ENCODE results near the gene CR2.
"Not testable (repeated sequence)": the region's sequence is repeated elsewhere in the genome, so short reads cannot be mapped to it uniquely, and the experiment has no call there.

Gene CR2

DNA sequence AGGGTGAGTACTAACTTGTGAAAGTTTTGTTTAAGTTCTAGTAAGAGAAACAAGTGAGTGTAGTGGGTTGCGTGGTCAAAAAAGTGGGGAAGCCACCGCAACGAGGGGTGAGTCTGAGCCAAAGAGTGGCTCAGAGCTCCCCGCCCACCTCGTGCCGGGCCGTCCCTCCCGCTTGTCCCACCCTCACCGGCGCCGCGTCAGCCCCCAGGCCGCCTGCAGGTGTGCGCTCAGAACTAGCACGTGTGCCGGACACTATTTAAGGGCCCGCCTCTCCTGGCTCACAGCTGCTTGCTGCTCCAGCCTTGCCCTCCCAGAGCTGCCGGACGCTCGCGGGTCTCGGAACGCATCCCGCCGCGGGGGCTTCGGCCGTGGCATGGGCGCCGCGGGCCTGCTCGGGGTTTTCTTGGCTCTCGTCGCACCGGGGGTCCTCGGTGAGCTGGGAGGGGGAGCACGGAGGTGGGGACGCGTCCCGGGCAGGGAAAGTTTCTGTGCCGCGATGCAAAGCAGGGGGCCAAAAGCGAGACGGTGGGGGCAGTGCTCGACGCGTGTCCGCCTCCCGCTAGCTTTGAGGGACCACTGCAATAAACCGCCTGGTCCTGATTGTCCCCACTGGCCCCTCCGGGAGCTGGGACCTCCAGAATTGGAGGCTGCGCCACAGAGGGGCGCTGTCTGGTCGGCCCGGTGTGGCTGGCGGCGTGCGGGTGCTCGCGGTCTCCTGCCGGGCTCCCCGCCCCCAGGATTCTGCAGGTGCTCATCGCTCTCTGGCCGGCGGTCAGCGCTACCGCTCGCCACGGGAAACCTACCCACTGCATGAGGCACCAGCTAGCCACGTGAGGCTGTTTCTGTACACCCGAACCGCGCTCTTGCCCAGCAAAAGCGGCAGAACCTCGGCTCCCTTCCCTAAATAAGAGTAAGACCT lies at the start of gene CR2:
Gene CR2, plus strand, starts transcription at position 283 of the 919 bp plus-strand sequence. Its CDS starts 91 bp downstream, at position 374.
- peak; percentile 14 to 42 (median 22) for DNase-seq (ENCODE audit: low read depth in 2 of 3, low spot score in 2 of 3)

DNA sequence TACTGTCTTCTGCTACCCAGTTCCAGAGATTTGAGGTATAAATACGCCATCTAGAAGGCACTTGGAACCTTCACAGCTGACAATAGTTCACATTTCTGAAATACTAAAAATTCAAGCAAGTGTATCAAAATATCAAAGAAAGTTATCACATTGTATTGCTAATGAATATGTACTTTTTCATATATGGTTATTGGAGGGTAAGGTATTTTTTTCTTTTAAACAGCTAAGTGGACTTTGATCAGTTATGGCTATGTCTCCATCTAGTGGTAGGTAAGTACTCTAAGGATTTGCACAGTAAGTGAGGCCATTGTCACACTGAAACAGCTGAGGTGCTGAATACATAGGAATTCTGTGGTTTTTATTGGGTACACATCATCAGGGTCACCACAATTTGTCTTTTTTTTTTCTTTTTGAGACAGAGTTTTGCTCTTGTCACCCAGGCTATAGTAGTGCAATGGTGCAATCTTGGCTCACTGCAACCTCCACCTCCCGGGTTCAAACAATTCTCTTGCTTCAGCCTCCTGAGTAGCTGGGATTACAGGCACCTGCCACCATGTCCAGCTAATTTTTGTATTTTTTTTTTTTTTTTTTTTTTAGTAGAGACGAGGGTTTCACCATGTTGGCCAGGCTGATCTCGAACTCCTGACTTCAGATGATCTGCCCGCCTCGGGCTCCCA lies 49.1 kb upstream of the CR2 start:
- no peak for DNase-seq (ENCODE audit: low read depth in 2 of 3, low spot score in 2 of 3)

DNA sequence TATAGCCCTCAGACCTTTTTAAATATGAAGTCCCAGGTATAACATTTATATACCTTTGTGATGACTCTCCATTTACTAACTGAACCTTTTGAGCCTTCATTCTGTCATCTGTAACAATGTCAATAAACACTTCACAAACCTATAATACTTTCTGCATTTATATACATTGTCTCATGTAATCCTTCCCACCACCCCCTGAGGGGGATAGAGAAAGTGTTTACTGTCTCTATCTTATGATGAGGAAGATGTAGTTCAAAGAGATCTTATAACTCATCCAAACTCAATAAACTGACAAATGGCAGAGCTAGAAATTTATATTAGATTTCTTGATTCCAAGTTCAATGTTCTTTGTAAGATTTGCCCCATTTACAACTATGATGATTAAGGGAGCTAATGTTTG lies 48.3 kb upstream of the CR2 start:
- no peak for DNase-seq (ENCODE audit: low read depth in 2 of 3, low spot score in 2 of 3)

DNA sequence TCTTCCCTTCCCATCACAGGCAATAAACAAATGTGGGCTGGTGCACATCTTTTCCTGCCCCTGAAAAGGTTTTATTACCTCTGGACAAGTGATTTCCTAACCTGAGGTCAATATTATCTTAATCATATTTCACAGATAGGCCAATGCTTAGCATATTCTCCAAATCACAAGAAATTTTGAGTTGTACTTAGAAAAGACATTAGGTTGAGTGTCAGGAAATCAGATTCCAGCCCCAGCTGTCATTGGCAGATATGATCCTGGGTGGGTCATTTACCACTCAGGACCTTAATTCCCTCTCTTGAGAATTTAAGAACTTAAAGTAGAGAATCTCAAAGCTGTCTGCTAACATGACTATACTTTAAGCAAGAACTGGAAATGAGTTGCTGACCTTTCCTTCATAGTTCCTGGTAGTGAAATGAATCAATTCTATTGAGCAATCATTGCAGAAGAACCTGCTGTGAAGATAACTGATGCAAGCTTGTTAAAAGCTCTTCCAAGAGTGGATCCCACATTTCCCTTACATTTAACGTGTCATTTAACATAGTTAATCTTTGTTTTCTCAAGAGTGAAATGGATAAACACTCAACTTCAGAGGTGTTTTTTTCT lies 46.4 kb upstream of the CR2 start:
- DNase-seq (ENCODE audit: low read depth in 2 of 3, low spot score in 2 of 3) = no peak

DNA sequence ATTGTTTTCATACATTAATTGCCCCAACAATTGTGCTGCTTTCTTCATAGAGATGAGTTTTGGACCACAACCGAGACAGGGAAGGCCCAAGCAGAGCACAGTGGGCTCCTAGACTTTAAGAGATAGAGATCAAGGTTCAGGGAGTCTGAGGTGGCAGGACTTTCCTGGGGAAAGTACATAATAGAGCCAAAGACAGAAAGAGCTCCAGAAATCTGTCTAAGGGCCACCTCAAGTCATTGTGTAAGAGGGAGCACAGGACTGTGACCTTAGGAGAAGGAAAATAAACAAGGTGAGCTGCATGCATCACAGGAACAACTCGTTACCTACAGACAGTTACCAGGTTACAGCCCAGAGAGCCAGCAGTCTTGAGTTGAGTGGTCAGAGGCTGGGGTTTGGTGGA lies 41.3 kb upstream of the CR2 start:
- no peak for DNase-seq (ENCODE audit: low read depth in 2 of 3, low spot score in 2 of 3)

DNA sequence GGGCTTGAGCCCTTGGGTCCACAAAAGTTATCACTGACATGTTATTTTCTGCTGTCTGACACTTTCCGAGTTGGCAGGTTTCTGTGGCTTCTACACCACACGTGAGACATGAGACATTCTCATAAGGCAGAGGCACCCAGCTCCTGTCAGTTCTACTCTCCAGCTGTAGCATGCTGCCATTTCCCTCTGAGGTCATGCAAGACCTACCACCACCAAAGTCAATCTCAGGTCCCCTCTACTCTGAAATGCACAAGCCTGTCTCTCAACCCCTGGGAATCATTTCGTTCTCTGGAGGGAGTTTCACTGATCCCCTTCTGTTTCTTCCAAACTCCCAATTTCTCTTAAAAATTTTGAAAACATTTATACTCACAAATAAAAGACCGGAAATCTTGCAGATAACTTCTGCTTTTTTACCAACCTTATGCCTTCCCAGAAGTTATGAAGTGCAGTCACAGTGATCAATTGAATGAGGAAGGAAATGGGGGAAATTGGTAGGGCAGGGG lies 39.5 kb upstream of the CR2 start:
- peak in 1 of 3 experiments; percentile 19 for DNase-seq (ENCODE audit: low read depth in 2 of 3, low spot score in 2 of 3)

DNA sequence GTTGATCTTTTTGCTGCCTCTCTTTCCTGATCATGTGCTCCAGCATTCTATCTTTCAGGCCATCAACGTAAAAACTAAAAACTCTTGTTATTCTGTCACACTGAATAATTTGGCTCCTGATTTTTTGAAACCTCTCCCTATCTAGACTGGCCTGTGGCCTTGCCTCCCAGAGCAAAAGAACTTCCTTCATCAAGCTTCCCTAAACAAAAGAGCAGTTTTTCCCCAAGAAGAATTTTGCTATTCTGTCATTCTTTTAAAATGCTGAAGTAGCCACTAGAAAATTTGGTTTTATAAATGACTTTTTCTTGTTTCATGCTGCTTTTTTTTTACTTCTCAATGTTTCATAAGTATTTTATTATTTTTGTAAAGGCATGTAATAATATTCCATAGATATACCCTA lies 37.1 kb upstream of the CR2 start:
- DNase-seq (ENCODE audit: low read depth in 2 of 3, low spot score in 2 of 3) = no peak

DNA sequence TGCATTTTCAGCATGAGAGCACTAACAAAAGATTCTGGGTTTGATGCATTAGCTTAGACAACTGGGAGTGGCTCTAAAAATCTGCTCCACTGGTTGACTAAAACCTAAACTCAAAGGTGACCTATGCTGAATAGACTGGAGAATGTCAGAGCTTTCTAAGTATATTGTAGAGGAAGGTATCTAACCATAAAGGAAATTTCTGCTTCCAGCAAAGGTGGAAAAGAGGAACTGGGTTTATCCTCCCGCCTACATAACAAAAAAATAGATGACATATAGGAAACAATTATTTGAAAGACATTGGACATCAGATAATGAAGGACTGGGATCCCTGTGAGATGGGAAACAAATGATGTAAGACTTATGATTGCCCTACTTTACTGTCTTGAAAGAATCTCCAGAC lies 35.8 kb upstream of the CR2 start:
- DNase-seq (ENCODE audit: low read depth in 2 of 3, low spot score in 2 of 3) = no peak

DNA sequence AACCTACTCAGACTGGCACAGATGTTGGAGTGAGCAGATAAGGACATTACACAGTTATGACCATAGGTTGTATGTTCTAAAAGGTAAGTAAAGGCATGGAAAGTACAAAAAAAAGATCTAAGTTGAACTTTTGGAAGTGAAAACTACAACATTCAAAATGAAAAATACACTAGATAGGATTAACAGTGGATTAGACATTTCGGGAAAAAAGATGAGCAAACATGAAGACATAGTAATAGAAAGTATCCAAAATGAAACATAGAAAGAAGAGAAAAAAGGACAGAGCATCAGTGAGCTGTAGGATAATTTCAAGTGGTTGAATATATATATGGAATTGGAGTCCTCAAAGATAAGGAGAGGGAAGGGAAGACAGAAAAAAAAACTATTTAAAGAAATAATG lies 34.0 kb upstream of the CR2 start:
- DNase-seq (ENCODE audit: low read depth in 2 of 3, low spot score in 2 of 3) = no peak

DNA sequence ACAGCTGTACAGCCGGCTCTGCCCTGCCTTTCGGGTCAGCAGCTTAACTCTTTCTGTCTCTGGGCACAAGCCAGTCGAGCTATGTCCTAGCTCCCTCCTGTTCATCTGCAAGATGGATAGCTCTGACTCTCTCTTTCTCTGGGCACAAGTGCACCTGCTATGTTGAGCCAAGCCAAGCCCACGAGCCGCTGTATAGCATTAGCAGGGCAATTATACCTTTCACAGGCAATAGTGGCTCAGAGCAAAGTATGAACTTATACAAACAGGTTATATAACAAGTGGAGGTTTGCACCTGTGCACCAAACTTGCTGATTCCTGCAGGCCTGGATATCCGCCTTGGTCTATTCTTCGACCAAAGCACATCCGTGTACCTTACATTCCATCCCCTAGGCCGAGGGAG lies 33.0 kb upstream of the CR2 start:
- no peak for DNase-seq (ENCODE audit: low read depth in 2 of 3, low spot score in 2 of 3)

DNA sequence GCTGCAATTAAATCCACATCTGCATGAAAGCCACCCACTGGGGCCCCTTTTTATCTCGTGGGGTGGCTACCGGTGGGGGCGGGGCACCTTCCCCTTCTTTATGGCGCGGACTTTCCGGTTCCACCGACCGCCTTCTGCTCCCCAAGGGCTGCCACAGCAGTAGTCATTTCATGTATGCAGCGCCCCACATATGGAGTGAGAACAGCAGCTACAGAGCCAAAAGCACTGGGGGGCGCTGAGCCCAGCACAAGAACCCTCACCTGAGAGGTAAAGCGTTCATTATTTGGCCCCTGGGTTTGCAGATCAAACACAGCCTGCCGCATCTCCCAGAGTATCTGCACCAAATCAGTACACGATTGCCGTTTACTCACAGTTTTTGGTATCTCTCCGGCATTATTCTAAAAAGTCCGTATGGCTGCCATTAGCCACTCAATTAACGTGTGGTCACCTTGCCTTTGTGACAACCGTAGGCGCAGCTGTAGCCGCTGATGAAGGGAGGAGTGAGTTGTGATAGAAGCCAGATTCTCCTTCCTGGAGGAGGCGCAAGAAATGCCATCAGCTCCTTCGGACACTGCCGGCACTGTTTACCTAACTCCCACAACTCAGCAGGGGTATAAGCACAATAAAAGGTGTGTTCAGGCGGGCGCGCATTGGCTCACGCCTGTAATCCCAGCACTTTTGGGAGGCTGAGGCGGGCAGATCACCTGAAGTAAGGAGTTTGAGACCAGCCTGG lies 30.4 kb upstream of the CR2 start:
- DNase-seq (ENCODE audit: low read depth in 2 of 3, low spot score in 2 of 3) = no peak

DNA sequence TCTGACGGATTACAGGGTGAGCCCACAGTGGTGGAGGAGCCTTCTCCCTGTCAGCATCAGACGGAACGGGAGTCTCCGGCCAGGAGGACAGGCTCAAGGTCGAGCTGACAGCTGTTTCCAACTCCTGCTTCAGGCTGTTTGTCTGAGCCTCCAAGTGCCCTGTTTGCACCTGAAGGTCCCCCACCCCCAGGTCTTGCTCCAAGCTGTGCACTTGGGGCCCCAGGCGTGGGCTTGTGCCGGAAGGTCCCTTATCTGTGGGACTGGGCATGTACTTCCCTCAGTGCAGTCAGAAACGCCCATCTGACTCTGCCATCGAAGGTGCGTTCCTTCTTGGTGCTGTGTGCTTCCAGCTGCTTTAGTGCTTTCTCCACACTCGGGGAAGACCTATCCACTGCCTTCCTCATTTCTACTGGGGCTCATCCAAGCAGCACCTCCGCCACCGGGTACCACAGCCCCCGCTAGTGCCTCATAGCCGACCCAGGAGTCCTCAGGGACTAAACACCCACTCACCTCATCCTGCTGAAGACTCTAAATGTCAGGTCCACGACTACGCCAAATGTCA lies 29.5 kb upstream of the CR2 start:
- no peak for DNase-seq (ENCODE audit: low read depth in 2 of 3, low spot score in 2 of 3)

DNA sequence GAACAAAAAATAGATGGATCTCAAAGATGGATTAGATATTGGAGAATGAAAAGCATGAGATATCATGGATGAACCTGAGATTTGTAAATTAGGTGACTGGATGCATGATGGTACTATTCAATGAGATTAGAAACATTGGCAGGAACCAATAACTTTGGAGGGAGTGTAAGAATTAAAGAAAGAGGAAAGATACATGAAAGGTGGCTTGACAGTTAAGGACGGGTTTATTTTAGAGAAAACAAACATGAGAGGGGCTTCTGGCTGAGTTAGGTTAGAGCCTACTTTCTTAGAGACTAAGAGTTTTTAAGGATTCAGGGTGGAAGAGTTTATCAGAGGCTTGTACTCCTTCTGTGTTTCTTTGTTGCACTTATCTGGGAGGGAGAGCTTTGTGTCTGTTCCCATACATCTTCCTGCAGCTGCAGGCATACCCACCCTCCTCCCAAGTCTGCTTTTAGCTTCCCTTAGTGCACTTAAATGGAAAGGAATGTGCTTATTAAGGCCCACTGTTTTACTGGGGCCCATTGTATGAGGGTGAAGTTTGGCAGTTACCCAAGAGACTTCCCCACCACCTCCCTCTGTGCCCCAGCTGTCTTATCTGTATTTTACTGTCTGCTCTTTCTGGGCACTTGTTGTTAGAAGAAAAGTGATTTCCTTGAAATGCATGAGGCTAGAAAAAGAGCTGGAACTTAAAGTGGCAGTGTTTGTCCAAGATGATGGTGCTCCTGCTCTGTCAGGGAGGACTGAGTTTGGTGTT lies 26.1 kb upstream of the CR2 start:
- DNase-seq (ENCODE audit: low read depth in 2 of 3, low spot score in 2 of 3) = no peak

DNA sequence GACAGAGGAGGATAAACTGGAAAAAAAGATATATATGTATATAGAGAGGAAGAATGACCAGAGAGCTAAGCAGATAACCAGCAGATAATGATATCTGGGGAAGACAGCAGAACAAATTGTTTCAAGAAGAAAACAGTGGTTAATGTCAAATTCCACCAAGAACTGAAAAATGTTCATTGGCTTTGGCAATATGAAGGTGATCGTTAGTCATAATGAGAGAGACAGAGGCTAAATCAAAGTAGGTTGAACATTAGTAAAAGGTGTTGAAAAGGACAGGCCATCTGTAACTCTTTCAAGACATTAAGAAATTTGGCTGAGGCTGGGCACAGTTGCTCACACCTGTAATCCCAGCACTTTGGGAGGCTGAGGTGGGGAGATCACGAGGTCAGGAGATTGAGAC lies 25.3 kb upstream of the CR2 start:
- no peak for DNase-seq (ENCODE audit: low read depth in 2 of 3, low spot score in 2 of 3)

DNA sequence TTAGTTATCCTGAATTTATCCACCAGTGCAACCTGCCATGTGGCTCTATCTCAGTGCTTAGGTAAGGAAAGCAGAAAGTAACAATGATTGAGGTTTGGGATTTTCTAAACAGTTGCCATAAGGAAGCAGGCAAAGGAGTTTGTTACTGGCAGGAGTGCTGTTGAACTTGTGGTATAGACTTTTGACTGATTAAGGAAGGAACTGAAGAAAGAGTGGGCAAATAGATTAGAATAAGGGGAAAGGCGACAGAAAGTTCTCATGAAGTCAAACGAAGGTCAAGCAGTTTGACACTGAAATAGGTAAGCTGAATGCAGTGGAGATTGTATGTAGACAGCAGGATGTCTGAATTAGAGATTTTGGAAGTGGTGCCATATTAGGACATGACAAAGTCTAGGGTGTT lies 24.2 kb upstream of the CR2 start:
- DNase-seq (ENCODE audit: low read depth in 2 of 3, low spot score in 2 of 3) = no peak

DNA sequence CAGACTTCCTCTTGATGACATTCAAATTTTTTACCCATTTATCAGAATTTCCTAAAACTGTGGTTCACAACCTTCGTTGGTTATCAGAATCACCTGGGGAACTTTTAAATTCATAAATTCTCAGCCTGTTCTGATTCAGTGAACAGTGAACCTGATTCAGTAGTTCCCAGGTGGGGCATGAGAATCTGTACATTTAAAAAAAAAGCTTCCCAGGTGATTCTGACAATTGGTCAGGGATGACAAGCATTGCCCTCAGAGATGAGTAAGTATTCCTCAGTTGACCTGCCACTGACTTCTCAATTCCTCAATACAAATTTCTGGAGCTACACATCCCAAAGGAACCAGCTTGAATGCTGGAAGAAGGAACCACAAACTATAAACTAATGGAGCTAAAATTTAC lies 23.5 kb upstream of the CR2 start:
- no peak for DNase-seq (ENCODE audit: low read depth in 2 of 3, low spot score in 2 of 3)

DNA sequence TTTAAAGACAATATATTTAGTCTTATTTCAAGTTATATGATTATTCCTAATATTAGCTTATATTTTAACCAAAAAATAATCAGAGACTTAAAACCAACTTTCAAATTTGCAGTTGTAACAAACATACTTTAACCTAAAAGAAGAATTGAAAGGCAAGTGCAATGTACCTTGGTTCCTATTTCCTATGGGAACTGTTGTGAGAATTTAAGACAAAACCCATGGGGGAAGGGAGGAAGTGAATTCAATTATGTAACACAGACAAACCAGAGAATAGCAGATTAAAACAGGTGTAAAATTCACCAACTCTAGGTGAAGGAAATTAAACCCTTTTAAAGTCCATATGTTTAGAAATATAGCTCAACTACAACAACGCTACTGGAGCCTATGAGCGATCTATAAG lies 22.6 kb upstream of the CR2 start:
- no peak for DNase-seq (ENCODE audit: low read depth in 2 of 3, low spot score in 2 of 3)

DNA sequence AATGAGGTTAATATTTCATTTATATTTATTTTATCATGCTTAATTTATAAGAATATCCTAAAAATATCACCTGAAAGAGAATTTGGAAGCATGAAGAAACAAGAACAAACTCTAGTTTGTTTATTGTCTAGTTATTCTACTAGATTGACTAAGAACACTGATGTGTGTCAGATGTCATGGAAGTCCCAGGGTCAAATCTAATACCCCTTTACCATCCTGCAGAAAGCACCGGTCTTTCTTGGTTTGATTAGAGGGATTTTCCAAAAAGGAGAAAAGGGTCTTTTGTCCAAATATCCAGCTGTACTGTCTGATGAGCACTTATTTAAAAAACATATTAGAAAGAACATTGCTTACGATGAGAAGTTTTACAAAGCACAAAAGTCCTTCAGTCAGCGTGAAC lies 20.7 kb upstream of the CR2 start:
- DNase-seq (ENCODE audit: low read depth in 2 of 3, low spot score in 2 of 3) = no peak

DNA sequence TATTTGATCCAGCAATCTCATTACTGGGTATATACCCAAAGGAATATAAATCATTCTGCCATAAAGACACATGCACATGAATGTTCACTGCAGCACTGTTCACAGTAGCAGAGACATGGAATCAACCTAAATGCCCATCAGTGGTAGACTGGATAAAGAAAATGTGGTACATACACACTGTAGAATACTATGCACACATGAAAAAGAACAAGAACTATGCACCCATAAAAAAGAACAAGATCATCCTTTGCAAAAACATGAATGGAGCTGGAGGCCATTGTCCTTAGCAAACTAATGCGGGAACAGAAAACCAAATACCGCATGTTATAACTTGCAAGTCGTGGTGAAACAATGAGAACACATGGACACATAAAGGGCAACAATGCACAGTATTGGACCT lies 17.4 kb upstream of the CR2 start:
- DNase-seq (ENCODE audit: low read depth in 2 of 3, low spot score in 2 of 3) = not testable (repeated sequence)

DNA sequence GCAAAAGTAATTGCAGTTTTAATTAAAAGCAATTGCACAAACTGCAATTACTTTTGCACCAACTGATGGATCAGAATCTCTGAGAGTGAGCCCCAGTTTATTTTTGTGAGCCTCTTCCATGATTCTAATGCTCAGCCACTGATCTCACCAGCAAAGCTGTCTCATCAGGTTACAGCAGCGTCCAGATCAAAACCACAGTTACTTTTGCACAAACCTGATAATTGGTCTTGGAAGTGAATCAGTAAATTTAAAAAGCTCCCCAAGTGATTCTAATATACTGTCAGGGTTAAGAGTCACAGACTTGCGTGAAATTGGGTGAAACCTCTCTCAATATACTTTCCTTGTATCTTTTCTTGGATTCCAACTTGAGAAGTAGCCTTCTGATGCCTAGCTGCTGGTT lies 13.5 kb upstream of the CR2 start:
- no peak for DNase-seq (ENCODE audit: low read depth in 2 of 3, low spot score in 2 of 3)

All from activated CD8-positive, alpha-beta memory T cell treated with anti-CD3 and anti-CD28 coated beads for 48 hours (primary cell).